ENCODE data around the gene PPARGC1A.

Gene PPARGC1A

DNA sequence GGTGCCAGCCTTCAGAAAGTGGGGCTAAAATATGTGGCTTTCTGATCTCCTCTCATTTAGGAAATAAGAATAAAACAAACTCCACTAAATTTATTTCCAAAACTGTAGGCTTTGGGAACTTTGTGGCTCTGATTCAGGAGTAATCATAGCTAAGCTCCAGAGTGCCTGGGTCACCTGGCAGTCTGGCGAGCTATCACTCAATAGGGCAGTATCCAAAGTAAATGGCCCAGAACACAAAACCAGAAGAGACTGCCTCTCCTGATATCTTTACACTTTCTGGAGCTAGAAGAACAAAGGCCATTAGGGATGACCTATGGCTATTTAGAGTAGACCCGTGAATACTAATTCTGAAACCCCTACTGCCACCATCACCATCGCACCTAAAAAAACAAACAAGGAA is 17.0 kb upstream of the PPARGC1A start:
- no peak for DNase-seq (ENCODE audit: low spot score)

DNA sequence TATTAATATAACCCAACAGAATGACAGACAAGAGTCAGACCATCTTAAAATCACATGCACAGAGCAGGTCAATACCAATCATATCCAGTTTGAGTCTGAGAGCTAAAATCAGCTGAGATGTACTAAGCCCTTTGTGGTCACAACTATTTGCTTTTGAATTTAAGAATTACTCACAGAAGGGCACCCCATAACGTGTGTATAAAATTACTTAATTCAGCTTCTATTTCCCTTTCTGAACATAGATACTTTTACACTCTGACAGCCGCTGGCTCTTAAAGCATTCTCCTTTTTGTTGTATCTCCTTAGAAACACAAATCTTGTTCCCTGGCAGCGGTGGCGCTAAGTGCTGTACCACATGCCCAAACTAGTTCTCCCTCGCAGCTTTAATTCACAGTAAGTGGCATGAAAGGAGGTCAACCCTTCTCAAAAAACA is 14.8 kb upstream of the PPARGC1A start:
- no peak for DNase-seq (ENCODE audit: low spot score)

DNA sequence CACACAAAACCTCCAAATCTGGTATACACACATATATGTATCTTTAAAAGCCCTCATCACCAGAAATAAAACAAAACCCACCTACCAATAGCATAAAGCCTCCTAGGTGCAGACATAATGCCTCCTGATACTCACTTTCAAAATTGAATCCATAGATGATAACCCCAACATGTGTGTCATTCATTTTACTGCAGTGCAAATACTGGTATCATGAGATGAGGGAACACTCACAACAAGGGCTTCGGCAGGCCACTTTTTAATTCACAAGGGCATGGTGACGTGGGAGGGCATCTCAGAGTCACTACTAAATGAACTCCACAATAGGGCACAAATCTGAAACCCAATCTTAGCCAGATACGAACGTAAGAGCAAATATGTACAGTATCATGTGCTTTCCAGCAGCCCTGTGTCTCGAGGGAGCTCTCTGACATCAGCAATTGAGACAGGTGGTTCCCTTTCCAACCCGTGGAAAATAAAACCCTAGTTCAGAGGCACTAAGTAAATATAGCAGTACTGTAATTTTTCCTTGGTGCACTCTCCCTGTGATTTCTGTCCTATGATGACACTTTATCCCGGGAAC is 14.1 kb upstream of the PPARGC1A start:
- no peak for DNase-seq (ENCODE audit: low spot score)

DNA sequence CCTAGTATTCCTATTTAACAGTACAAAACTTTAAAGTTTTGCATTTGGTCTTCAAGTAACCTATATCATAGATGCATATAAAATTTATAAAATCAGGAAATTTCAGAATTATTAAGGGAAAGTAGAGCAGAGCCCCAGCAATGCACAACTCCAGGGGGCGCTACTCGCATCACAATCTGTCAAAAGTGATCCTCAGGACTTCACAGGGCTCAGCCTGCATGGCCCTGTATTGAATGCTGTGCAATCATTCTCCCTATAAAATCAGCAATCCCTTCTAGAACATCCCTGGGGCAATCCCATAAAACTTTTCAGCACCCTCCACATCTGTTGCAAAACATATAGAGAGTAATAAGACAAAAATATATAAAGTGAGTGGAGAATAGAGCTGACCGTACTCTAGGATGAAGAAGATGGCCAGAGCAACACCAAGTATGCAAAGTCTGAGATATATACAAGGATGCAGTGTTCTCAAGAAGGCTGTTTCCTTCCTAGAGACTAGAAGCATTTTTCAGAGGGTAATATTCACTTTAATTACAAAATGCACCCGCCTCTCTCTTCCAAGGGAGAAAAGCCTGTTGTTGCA is 12.5 kb upstream of the PPARGC1A start:
- no peak for DNase-seq (ENCODE audit: low spot score)

DNA sequence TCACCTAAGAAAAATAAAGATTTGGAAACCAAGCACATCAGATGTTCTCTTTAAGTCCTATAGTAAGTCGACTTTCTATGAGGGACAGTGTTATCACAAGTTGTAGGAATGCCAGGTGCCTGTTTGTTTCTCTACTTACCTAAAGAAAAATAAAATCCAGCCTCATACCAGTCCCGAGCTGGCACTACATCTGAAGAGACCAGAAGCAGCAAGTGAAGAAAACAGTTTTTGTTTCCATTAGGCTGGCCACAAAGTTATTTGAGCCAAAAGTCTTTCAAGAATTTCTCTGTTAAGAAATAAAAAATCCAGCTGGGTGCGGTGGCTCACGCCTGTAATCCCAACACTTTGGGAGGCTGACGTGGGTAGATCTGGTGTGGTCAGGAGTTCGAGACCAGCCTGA is 10.8 kb upstream of the PPARGC1A start:
- no peak for DNase-seq (ENCODE audit: low spot score)

DNA sequence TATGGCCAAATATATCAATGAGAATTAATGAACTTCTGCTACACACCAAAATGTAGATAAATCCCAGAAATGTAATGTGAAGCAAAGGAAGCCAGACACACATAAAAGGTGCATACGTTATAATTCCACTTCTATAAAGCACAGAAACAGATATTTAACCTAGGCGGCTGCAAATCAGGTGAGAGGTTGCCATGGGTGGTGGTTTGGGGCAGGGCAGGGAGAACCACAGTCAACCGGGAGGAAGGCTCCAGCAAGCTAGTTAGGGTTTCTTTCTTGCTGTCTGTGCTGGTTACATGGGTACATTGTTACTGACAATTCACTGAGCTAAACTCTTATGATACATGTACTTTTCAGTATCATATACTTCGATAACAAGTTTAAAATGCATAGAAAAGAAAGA is 9.7 kb upstream of the PPARGC1A start:
- no peak for DNase-seq (ENCODE audit: low spot score)

DNA sequence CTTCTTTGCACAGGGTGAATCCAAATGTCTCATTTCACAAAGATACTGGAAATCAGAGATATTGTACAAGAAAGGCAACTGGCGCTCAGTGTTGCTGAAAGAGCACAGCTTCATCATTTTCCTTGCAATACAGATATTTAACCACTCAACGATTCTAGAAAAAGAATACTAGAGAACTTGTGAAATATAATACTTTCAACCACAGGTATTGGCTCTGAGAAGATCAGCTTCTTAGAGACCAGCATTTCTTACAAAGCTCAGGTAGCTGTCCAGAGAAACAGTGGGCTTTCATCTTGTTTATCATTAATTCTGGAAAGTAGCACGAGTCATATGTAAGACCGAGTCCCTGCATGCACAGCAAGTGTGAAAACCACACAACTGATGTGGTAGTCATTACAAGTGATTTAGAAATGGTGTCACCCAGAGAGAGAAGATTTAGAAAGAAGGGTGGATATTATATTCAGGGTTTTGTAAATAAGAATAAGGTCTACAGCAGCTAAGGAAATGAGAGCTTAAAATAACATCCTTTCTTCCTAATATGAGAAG is 7.8 kb upstream of the PPARGC1A start:
- DNase-seq (ENCODE audit: low spot score) = no peak

DNA sequence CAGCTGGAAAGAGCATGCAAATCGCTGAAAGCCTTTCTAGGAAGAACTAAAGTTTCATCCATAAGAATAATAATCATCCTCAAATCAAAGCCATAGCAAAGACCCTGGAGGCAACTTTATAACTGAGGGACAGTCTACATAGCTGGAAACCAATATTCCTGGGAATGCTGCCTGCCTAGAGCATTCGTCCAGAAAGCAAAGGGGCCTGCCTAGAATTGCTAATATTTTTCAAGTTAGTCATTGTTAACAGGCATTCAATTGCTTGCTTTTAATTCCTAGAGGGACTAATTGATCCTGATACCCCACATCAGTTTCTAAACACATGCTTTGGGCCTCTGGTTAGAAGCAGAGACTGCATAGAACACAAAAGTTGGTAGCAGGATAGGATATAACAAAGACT is 4.2 kb upstream of the PPARGC1A start:
- no peak for DNase-seq (ENCODE audit: low spot score)

DNA sequence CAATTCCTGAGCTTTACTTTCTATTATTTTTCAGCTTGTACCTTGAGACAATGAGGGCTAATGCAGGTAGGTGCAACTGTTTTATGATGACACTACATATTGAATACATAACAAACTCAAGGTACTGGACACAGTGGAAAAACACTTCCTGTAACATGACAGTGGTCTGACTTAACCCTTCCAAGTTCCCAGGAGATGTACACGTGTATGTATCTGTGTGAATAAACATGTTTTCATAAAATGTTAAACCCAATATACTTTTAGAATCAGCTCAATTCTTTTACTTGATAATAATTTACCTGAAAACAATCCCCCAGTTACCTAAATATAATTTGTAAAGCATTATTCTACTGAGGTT is 1.2 kb upstream of the PPARGC1A start:
- DNase-seq (ENCODE audit: low spot score) = no peak

DNA sequence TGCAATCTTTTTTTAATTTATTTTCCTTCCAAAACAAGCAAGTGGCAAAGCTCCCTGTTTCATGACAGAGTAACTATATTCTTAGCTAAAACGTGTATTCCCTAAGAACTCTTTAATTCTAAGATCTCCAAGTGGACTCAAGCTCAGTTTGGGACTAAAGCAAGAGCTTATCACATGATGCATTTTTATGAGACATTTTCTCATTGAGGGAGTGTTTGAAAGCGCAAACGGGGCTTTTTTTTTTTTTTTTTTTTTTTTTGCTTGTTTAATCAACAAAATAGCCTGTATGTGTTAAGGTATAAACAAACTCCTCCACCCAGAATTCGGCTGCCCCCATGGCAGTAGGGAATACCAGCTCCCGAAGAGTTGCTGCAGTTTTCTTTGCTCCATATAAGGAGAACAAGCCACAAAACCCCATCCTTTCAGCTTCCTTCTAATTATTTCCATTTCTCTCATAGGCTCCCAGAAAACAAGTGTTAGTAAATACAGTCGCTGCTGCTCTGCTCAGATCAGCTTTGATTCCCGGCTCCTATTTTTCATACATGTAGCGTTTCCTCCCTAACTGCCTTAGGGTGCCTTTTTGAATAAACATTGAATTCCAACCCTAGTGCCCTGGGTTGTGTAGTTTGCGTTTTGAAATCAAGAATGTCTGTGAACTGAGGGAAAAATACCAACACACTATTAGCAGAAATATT is 669 bp upstream of the PPARGC1A start:
- DNase-seq (ENCODE audit: low spot score) = no peak

DNA sequence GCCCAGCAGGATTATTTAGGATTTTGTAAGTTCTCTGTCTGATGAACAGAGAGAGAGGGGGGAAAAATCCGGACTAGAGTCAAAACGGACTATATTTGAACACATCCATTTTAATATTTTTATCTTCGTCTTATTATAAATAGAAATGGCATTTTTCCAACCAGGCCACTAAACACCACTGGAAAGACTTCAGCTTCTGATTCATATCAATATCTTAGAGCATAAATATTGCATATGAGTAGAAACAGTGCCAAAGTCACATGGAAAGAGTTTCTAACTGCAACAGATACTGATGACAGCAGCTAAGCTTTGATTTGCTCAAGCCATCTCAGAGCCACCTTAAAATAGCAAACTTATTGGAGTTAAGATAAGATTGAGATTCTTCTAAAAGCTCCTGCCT is 456 bp downstream of the PPARGC1A start:
- DNase-seq (ENCODE audit: low spot score) = no peak

DNA sequence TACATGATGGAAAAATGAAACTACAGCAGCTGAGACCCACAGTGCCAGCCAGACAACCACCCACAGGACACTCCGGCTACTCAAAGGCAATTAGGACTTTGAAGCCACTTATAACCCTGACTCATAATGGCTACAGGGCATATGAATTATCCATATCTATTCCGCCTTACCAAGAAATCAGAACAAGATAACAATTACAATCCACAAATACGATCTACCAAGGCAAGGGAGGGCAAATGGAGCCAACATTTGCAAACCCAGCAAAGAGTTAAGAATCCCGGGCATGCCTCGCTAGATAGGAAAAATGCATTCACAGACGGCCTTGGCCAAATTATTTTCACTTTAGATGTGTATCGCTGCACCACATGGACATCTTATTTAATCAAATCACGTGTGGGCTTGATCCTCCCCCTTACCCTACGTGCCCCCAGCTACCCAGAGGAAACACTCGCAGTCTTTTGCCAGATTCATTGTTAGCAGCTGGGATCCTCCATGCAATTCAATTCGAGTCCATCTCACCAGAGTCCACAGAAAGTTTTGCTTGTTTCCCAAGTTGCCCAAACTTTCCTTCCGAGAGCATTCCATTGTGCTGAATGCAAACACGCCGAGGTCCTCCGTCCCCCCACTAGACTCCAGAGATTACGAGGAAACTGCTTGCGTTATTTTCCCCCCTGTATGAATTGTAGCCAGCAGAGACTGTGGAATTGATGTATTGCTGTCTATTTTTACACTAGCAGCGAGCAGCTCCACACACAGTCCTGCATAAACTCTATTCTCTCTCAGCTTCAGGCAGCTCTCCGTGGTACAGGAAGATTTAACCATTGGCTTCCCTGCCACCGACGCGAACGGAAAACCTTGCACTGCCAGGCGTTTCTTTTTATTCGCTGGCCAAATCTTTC is 1.2 kb downstream of the PPARGC1A start:
- DNase-seq (ENCODE audit: low spot score) = no peak

DNA sequence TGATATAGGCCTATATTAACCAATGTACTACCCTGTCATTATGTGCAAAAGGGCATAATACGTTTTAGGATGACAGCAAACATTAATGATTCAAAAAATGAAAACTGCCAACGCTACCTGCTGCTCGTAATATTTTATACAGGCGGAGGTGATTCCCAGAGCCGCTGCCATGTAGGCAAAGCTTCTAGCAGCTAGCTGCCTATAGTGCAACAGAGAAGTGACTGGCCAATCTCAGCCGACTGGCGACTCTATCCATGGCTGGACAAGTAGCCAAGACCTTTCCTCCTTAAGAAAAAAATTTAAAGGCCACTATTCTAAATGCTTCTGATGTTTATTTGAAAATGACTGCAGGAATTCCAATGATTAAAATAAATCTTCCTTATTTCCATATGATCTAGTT is 1.9 kb downstream of the PPARGC1A start:
- DNase-seq (ENCODE audit: low spot score) = no peak

DNA sequence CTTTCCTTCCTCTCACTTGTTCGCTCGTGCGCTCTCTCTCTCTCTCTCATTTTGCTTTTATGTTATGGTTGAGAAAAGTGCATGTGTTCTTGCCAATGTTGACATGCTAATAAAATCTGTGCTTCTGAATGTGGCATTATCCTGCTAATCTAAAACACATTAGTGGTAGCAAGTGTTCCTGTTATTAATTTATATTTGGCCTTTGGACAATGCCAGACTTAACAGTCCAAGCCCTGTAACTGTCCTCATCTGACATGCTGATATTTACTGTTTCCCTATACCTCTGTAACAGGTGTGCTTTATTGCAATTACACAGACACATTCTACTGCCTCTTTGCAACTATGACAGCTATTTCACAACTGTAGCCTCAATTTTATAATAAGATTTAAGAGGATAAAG is 2.7 kb downstream of the PPARGC1A start:
- DNase-seq (ENCODE audit: low spot score) = no peak

DNA sequence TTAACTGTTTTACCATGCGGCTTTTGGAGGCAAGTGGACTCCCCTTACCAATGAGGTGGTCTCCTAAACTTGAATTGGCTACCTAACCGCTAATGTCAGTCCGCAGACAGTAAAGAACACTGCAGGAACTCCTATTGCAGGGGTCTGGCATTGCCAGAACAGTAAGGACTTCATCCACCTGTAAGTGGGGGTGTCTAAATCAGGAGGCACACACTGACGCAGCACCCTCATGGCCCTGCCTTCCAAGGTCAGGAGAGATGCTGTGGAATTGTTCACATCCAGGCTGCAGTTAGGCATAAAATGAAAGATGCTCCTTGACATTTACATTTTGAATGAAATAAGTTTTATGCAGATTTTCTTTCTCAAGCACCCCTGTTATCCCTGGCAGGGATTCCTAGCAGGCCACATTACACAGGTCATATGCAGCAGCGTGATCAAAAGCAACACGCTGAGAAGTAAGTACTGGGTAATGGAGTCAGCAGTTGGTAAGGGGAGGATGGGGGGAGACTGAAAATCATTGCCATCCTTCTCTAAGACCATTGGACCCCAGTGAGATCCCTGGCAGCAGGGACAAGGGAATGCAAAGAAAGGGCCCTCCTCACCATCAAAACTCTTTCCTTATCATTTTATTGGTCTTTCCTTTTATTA is 3.8 kb downstream of the PPARGC1A start:
- DNase-seq (ENCODE audit: low spot score) = no peak

DNA sequence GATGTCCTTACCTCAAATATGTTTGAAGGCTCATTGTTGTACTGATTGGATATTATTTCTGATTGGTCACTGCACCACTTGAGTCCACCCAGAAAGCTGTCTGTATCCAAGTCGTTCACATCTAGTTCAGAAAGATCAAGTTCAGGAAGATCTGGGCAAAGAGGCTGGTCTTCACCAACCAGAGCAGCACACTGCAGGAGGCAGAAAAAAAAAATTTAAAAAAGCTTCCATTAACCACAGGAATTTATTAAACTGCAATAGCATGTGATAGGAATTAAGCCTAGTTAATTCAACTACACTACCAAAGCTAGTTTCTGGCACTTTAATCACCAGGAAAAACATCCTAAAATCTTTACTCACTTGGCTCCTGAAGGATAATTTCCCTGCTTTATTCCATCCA is 5.1 kb downstream of the PPARGC1A start:
- DNase-seq (ENCODE audit: low spot score) = no peak

DNA sequence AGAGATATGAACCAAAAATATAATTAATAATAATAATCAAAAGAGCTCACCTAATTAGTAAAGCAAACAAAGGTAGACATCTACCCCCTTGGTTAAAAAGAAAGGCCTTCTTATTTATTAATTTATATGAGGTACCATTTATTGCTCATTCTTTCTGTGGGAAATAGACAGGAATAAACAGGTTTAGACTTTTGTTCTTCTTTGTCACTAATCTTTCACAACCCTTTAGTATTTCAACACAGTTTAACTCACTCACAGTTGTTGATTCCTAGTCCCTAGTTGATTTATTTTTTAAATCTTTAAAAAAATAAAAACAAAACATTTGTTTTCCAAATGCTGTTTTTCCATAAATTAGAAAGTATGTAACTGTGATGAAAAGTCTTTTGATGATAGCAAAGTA is 5.6 kb downstream of the PPARGC1A start:
- DNase-seq (ENCODE audit: low spot score) = no peak

DNA sequence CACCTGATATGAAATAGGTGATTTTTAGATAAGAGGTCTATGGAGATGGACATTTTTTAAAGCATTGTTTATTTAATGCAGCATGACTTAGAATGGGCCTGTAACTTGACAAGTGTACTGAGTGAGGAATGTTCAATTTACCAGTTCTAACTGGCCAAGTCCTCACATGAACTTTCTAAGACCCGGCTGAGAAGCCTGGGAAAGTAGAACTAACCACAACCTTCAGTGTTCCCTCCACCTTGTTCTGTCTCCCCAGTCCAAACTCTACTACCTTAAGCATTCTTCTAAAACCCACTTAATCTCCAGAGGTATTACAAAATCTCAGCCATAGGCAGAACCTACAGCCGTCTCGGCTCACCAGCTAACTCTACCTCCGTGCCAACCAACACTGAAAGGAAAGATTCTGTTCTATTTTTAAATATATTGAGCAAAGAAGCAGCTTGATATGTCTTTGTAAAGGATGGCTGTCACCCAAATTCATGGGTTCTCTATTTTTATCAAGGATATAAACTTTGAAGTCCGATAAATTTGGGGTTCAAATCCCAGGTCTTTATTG is 6.8 kb downstream of the PPARGC1A start:
- no peak for DNase-seq (ENCODE audit: low spot score)

DNA sequence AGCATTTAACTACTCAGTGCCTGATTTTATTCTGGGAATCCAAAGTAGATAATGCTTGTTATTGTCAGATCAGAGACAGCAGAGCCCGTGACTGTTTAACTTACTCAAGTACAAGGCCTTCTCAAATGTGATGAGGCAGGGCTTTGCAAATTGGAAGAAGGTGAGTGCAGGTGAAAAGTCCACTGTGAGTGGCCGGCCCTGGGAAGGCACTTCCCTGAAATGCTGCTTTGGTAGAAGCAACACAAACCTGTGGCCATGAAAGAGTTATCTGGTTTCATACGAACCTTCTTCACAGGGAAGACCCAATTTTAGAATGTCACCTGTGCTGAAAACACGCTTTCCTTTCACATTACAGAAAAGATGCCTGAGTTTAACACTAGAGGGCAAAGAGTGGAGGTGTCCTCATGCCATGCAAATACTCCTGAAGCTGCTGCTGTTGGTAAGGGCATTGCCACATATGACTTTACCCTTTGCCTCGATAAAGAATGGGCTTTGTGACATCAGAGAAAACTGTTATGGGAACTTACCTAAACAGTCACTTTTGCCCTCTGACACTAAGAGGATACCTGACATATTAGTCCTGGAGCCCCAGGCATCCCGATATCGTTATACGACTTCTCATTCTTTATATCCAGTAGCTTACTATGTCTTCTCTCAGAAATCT is 8.0 kb downstream of the PPARGC1A start:
- no peak for DNase-seq (ENCODE audit: low spot score)

DNA sequence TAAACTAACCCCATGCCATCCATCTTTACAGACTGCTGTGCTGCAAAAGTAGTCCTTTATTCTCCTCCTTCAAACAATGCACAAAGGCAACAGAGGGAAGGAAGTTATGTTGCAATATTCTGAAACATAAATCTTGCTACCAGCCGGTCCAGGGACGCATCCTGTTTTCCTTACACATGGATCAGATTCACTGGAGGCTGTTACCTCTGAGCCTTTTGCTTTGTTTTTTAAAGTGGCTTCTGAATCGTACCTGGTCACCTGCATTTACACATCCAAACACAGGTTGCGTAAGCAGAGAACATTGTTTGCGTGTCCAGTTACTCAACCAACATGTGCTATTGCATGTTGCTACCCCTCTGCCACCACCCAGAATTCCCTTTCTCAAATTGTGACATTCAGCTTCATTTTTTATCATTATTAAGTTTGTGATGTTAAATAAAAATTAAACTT is 8.8 kb downstream of the PPARGC1A start:
- no peak for DNase-seq (ENCODE audit: low spot score)

All from ecto neural progenitor cell (in vitro differentiated cells).